PC-3 (cell line): ENCODE results near the gene HNF1A. TPM values are rescaled to one million over a fixed set of nuclear protein-coding genes. Genes with fewer than 3 reads are reported as not detected.
"Not testable (repeated sequence)": the region's sequence is repeated elsewhere in the genome, so short reads cannot be mapped to it uniquely, and the experiment has no call there.

ENCODE experiments used
- ATAC-seq: fragments of 200-7000 bp; cut with Tn5 transposase; 2 replicates; pipeline ENCODE4 v1.9.1; 2020; ENCODE audit warnings: mild to moderate bottlenecking, moderate library complexity
- BruUV-seq: library from RNA; stranded (reverse); fragments of 400-500 nt; replicated peaks from 2 replicates; lab custom pipeline; 2021; lab: Mats Ljungman, UMichigan
- CTCF ChIA-PET: fragments of 300-600 bp; sonication (Branson Sonifier 250); formaldehyde crosslinking; loops from one replicate; lab custom pipeline; 2022; ENCODE audit warnings: antibody characterized with exemption; lab: Charles Lee
- POLR2A ChIA-PET: fragments of 300-600 bp; sonication (Branson Sonifier 250); formaldehyde crosslinking; loops from one replicate; lab custom pipeline; 2022; ENCODE audit warnings: antibody characterized with exemption; ENCODE audit not compliant: unreplicated experiment; lab: Charles Lee
- DNase-seq: peaks from one replicate; pipeline ENCODE4 v3.0.0-alpha.2; 2015
- H2AFZ ChIP-seq: fragments of 300-600 bp; sonication (generic); 2 replicates; pipeline ENCODE4 v1.6.0; 2016; ENCODE audit warnings: antibody characterized with exemption, low read length
- H3F3A ChIP-seq: fragments of 300-600 bp; sonication (generic); one replicate; pipeline ENCODE4 v1.6.0; 2017; ENCODE audit warnings: antibody characterized with exemption, low read length, control low read depth, mild to moderate bottlenecking; ENCODE audit not compliant: unreplicated experiment
- H3K27ac ChIP-seq: fragments of 300-600 bp; sonication (generic); 2 replicates; pipeline ENCODE4 v1.5.1; 2016; ENCODE audit warnings: mild to moderate bottlenecking, low read length
- H3K27me3 ChIP-seq: fragments of 300-600 bp; sonication (generic); 2 replicates; pipeline ENCODE4 v1.6.1; 2016; ENCODE audit warnings: low read length, mixed read lengths
- H3K36me3 ChIP-seq: fragments of 300-600 bp; sonication (generic); 2 replicates; pipeline ENCODE4 v1.6.1; 2016; ENCODE audit warnings: low read depth, mixed run types, low read length, mixed read lengths
- H3K4me1 ChIP-seq: fragments of 300-600 bp; sonication (generic); 2 replicates; pipeline ENCODE4 v1.5.1; 2016; ENCODE audit warnings: low read length; ENCODE audit not compliant: insufficient read depth
- H3K4me2 ChIP-seq: fragments of 300-600 bp; sonication (generic); 2 replicates; pipeline ENCODE4 v1.6.0; 2016; ENCODE audit warnings: low read length
- H3K4me3 ChIP-seq: fragments of 300-600 bp; sonication (generic); 2 replicates; pipeline ENCODE4 v1.5.1; 2016; ENCODE audit warnings: mild to moderate bottlenecking, low read length, mixed read lengths
- H3K79me2 ChIP-seq: fragments of 300-600 bp; sonication (generic); 2 replicates; pipeline ENCODE4 v1.6.1; 2017; ENCODE audit warnings: low read length, mixed read lengths
- H3K9ac ChIP-seq: fragments of 300-600 bp; sonication (generic); 2 replicates; pipeline ENCODE4 v1.6.0; 2016; ENCODE audit warnings: mild to moderate bottlenecking, low read length
- H3K9me2 ChIP-seq: fragments of 300-600 bp; sonication (generic); replicated peaks from 2 replicates; pipeline ENCODE4 v1.6.1; 2016; ENCODE audit warnings: mixed run types, low read length, mixed read lengths
- H3K9me3 ChIP-seq: fragments of 300-600 bp; sonication (generic); 2 replicates; pipeline ENCODE4 v1.6.1; 2016; ENCODE audit warnings: low read length, mixed read lengths
- H4K20me1 ChIP-seq: fragments of 300-600 bp; sonication (generic); 2 replicates; pipeline ENCODE4 v1.6.1; 2016; ENCODE audit warnings: low read length, mixed read lengths
- EZH2 ChIP-seq: fragments of 300-600 bp; sonication (generic); IDR thresholded peaks from one replicate; pipeline ENCODE4 v1.6.1; 2017; ENCODE audit warnings: antibody characterized with exemption, mild to moderate bottlenecking, low read length; ENCODE audit not compliant: unreplicated experiment
- EZH2phosphoT487 ChIP-seq: fragments of 300-600 bp; sonication (generic); IDR thresholded peaks from 2 replicates; pipeline ENCODE4 v1.6.1; 2018; ENCODE audit warnings: mild to moderate bottlenecking, antibody characterized with exemption, low read length, borderline replicate concordance
- intact Hi-C: fragments of 100-400 bp; cut with micrococcal nuclease; formaldehyde crosslinking; loops from 2 replicates; pipeline ENCODE4 v1.9.0; 2023
- total RNA-seq: library from RNA; depleted of rRNA; stranded (reverse); fragments of >200 nt; gene quantifications from 2 replicates; pipeline ENCODE4 v1.2.3, GENCODE V29; 2014
- TF ChIP-seq, protein P1 (sequence below): fragments of 300-600 bp; sonication (generic); conservative IDR thresholded peaks from 2 replicates; pipeline ENCODE4 v1.5.1; 2017; ENCODE audit warnings: antibody characterized with exemption, low read depth, mild to moderate bottlenecking, low read length

The HNF1A gene
- total RNA-seq, 1 experiment from 2014 or later, result not detected

GRCh38 chr12:121043067-121043466 lies 64.7 kb downstream of the HNF1A start:
- H3K36me3 ChIP-seq, result no peaks in the 10 kb centered on the region
- DNase-seq (no peak), ATAC-seq (no peak)
- BruUV-seq, result no TSS peak
- H3K27ac ChIP-seq, result no peak overlapping the region
- no peak overlapping the region for H3K9ac ChIP-seq
- no peaks in the 10 kb centered on the region for H3K27me3 ChIP-seq
- H3K79me2 ChIP-seq, result no peaks in the 10 kb centered on the region
- H3K9me2 ChIP-seq, result no peaks in the 10 kb centered on the region
- intact Hi-C loops, result no loop called here
- H4K20me1 ChIP-seq, result no peaks in the 10 kb centered on the region
- H3F3A ChIP-seq, result no peaks in the 10 kb centered on the region
- TF ChIP-seq, protein P1, sequence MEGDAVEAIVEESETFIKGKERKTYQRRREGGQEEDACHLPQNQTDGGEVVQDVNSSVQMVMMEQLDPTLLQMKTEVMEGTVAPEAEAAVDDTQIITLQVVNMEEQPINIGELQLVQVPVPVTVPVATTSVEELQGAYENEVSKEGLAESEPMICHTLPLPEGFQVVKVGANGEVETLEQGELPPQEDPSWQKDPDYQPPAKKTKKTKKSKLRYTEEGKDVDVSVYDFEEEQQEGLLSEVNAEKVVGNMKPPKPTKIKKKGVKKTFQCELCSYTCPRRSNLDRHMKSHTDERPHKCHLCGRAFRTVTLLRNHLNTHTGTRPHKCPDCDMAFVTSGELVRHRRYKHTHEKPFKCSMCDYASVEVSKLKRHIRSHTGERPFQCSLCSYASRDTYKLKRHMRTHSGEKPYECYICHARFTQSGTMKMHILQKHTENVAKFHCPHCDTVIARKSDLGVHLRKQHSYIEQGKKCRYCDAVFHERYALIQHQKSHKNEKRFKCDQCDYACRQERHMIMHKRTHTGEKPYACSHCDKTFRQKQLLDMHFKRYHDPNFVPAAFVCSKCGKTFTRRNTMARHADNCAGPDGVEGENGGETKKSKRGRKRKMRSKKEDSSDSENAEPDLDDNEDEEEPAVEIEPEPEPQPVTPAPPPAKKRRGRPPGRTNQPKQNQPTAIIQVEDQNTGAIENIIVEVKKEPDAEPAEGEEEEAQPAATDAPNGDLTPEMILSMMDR, result no peak
- no peak for TF ChIP-seq EZH2phosphoT487
- no peak for TF ChIP-seq EZH2
- ChIA-PET CTCF (no interaction called here), POLR2A (interaction anchor here (0.6 kb wide), 1 partner anchor 141 kb away, joined by 6 read pairs; no protein-coding TSS in a partner anchor)
- no peak overlapping the region for H3K4me3 ChIP-seq
- no peak overlapping the region for H2AFZ ChIP-seq
- no peak overlapping the region for H3K4me2 ChIP-seq
- H3K9me3 ChIP-seq, result no peaks in the 10 kb centered on the region
- peaks cover 5% of the 10 kb centered on the region; the same call in 1 of the 2 replicates for H3K4me1 ChIP-seq

DNA sequence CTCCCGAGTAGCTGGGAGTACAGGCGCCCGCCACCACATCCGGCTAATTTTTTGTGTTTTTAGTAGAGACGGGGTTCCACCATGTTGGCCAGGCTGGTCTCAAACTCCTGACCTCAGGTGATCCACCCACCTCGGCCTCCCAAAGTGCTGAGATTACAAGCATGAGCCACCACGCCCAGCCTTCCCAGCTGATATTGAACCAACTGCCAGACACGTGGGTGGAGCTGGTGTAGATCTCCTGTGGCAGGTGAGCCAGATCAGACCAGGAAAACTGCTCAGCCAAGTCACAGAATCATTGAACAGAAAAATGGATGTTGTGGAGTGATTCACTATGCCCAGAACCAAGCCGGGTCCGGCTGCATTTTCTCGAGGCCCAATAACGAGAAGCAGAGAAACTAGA lies 69.1 kb downstream of the HNF1A start:
- POLR2A ChIA-PET, H3K27me3 ChIP-seq, intact Hi-C loops, H2AFZ ChIP-seq, H3F3A ChIP-seq, H3K27ac ChIP-seq, H3K36me3 ChIP-seq, H3K9me2 ChIP-seq, H3K4me1 ChIP-seq, DNase-seq, BruUV-seq, H3K79me2 ChIP-seq, H3K4me3 ChIP-seq, CTCF ChIA-PET, H3K9ac ChIP-seq, H3K9me3 ChIP-seq, H3K4me2 ChIP-seq, ATAC-seq, H4K20me1 ChIP-seq: not testable (repeated sequence)

DNA sequence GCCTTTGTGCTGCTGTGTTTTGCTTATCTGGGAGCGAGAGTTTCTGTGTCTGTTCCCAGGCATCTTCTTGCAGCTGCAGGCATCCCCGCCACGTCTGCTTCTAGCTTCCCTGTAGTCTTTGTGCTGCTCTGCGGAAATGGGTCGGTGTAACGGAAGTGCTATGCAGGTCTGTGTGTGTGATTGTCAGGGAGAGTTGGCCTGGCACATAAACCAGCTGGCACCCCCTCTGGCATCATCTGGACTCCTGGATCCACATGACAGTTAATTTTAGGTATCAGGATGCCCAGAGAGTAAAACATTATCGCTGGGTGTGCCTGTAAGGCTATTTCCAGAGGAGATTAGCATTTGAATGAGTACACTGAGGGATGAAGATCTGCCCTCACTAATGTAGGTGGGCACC lies 70.1 kb downstream of the HNF1A start:
- no TSS peak for BruUV-seq
- Histone ChIP-seq H4K20me1 (no peaks in the 10 kb centered on the region), H3K27me3 (no peaks in the 10 kb centered on the region), H2AFZ (no peak overlapping the region), H3K9me2 (no peaks in the 10 kb centered on the region), H3K36me3 (no peaks in the 10 kb centered on the region), H3K27ac (no peak overlapping the region), H3K4me1 (no peaks in the 10 kb centered on the region), H3K4me3 (no peak overlapping the region), H3K9me3 (no peaks in the 10 kb centered on the region), H3K9ac (no peak overlapping the region), H3K4me2 (no peak overlapping the region), H3K79me2 (no peaks in the 10 kb centered on the region), H3F3A (no peaks in the 10 kb centered on the region)
- intact Hi-C loops, result no loop called here
- ATAC-seq, result no peak
- TF ChIP-seq EZH2phosphoT487 (no peak), EZH2 (no peak)
- TF ChIP-seq, protein P1, result no peak
- ChIA-PET POLR2A (no interaction called here), CTCF (no interaction called here)
- DNase-seq, result no peak
